ENCODE measurements around the gene OR52E2. TPM values are rescaled to one million over a fixed set of nuclear protein-coding genes. Genes with fewer than 3 reads are reported as not detected.

OR52E2 gene
- total RNA-seq, result not detected
- long read RNA-seq, result 0 reads

DNA sequence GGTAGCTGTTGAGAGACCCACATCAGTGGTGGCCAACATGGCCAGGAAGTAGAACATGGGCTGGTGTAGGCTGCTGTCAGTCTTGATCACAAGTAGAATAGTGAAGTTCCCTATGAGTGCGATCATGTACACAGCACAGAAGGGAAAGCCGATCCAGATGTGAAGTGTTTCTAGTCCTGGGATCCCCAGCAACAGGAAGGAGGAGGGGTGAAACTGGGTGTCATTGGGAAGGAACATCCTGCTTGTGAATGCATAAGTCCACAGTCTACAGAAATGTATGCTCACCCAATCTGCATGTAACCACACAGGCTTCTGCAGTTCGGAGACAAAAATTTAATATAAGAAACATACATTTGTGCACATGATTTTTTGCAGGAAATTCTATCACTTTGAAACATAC lies at the start of gene OR52E2:
Gene OR52E2, minus strand, starts transcription at position 237 of the 400 bp plus-strand sequence. Its CDS starts 0 bp downstream, at position 237.
- Histone ChIP-seq H3K9me3 (no peaks in the 10 kb centered on the region), H3K4me1 (no peaks in the 10 kb centered on the region), H3K36me3 (no peaks in the 10 kb centered on the region), H3K27me3 (no peaks in the 10 kb centered on the region), H3K4me3 (no peak within 1 kb of the TSS), H3K27ac (no peak within 1 kb of the TSS)
- DNase-seq (no peak), ATAC-seq (no peak)
- TF ChIP-seq, protein P1, sequence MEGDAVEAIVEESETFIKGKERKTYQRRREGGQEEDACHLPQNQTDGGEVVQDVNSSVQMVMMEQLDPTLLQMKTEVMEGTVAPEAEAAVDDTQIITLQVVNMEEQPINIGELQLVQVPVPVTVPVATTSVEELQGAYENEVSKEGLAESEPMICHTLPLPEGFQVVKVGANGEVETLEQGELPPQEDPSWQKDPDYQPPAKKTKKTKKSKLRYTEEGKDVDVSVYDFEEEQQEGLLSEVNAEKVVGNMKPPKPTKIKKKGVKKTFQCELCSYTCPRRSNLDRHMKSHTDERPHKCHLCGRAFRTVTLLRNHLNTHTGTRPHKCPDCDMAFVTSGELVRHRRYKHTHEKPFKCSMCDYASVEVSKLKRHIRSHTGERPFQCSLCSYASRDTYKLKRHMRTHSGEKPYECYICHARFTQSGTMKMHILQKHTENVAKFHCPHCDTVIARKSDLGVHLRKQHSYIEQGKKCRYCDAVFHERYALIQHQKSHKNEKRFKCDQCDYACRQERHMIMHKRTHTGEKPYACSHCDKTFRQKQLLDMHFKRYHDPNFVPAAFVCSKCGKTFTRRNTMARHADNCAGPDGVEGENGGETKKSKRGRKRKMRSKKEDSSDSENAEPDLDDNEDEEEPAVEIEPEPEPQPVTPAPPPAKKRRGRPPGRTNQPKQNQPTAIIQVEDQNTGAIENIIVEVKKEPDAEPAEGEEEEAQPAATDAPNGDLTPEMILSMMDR (IDR thresholded peaks at IDR 0.05), result no peak
- intact Hi-C loops (cut with DNase I), result no loop called here

DNA sequence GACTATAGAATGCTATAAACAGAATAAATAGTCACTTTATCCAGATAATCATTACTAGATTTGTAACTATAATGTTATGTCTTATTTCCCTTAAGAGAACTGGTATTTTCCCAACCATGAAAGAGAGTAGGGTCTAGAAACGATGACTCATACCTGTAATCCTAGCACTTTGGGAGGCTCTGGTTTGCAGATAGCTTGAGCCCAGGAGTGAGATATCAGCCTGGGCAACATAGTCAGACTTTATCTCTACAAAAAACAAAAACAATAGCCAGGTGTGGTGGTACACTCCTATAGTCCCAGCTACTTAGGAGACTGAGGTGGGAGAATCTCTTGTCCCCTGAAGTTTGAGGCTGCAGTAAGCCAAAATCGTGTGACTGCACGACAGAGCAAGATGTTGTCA lies 47.9 kb upstream of the OR52E2 start:
- TF ChIP-seq, protein P1 (IDR thresholded peaks at IDR 0.05), result no peak
- no peak overlapping the region for H3K27ac ChIP-seq
- no peaks in the 10 kb centered on the region for H3K4me1 ChIP-seq
- ATAC-seq (no peak), DNase-seq (no peak)
- intact Hi-C loops (cut with DNase I), result no loop called here
- no peaks in the 10 kb centered on the region for H3K36me3 ChIP-seq
- H3K9me3 ChIP-seq, result no peaks in the 10 kb centered on the region
- H3K27me3 ChIP-seq, result no peaks in the 10 kb centered on the region
- no peak overlapping the region for H3K4me3 ChIP-seq

DNA sequence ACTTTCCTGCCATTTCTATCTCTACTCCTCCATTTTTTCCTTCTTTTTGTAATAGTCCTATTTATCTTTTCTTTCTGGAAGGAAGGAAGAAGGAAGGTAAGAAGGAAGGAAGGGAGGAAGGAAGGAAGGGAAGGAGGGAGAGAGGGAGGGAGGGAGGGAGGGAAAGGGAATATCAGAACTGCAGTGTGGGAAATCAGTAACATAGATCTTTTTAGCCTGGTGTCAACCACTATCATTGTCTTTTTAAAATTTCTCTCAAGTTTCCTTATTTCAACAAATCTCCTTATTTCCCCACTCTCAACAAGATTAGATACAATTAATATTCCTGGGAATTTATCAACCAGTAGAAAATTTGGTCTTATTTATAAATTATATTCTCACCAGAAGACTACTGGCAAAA lies 43.6 kb upstream of the OR52E2 start:
- Histone ChIP-seq H3K36me3 (no peaks in the 10 kb centered on the region), H3K9me3 (no peaks in the 10 kb centered on the region), H3K4me1 (no peaks in the 10 kb centered on the region), H3K4me3 (no peak overlapping the region), H3K27me3 (no peaks in the 10 kb centered on the region), H3K27ac (no peak overlapping the region)
- intact Hi-C loops (cut with DNase I), result no loop called here
- TF ChIP-seq, protein P1 (IDR thresholded peaks at IDR 0.05), result no peak
- DNase-seq (no peak), ATAC-seq (no peak)

DNA sequence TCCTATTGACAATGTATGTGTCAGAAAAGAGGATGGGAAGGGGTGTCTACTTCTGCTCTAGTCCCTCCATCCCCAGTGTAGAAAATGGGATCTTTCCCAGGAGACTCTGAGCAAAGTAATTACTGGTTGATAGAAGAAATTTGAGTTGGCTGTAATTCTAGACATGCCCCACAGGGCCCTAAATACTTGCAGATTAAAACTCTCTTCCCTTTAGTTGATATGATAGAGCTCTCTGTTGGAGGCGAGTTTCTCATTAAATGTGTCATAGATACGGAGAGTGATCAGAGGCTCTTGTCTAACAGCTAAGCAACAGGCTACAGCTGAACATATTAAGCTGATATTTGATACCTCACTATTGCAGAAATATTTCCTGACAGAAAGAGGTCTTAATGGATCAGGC lies 42.8 kb upstream of the OR52E2 start:
- intact Hi-C loops (cut with DNase I), result no loop called here
- H3K36me3 ChIP-seq, result no peaks in the 10 kb centered on the region
- ATAC-seq, result no peak

DNA sequence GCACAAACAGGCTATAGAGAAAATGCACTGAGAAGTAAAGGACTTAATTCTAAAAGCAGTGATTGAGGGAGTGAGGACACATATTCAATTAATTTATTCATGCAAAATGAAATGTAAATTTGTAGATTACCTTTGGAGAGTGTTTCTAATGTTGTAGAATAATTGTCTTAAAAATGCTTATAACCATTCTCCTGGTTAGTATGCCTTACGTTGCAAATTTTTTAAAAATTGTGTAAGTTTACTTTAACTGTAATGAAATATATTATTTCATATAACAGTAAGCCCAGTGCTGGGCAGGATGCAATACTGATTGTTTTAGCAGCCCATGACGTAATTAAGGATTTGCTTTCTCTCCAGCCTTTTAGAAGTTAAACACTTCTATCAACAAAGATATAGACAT lies 36.6 kb upstream of the OR52E2 start:
- no peaks in the 10 kb centered on the region for H3K4me1 ChIP-seq
- no peak overlapping the region for H3K27ac ChIP-seq
- H3K9me3 ChIP-seq, result no peaks in the 10 kb centered on the region
- no peak overlapping the region for H3K4me3 ChIP-seq
- H3K27me3 ChIP-seq, result no peaks in the 10 kb centered on the region
- TF ChIP-seq, protein P1 (IDR thresholded peaks at IDR 0.05), result no peak
- no peak for ATAC-seq
- DNase-seq, result no peak
- no peaks in the 10 kb centered on the region for H3K36me3 ChIP-seq
- intact Hi-C loops (cut with DNase I), result no loop called here

More for the DNA sequence above, 42.8 kb upstream of the OR52E2 start:
- H3K9me3 ChIP-seq, result no peaks in the 10 kb centered on the region
- DNase-seq, result no peak
- no peaks in the 10 kb centered on the region for H3K27me3 ChIP-seq
- TF ChIP-seq, protein P1 (IDR thresholded peaks at IDR 0.05), result no peak
- H3K4me1 ChIP-seq, result no peaks in the 10 kb centered on the region
- H3K27ac ChIP-seq, result no peak overlapping the region
- H3K4me3 ChIP-seq, result no peak overlapping the region

Measured in upper lobe of right lung (tissue), 1 donor.